Measurements from ENCODE around the gene SHISA9. TPM values are rescaled to one million over a fixed set of nuclear protein-coding genes. Genes with fewer than 3 reads are reported as not detected.

SHISA9 gene
- polyA plus RNA-seq, 4 donors, result 0.19 to 0.75 TPM; not detected in 2

DNA sequence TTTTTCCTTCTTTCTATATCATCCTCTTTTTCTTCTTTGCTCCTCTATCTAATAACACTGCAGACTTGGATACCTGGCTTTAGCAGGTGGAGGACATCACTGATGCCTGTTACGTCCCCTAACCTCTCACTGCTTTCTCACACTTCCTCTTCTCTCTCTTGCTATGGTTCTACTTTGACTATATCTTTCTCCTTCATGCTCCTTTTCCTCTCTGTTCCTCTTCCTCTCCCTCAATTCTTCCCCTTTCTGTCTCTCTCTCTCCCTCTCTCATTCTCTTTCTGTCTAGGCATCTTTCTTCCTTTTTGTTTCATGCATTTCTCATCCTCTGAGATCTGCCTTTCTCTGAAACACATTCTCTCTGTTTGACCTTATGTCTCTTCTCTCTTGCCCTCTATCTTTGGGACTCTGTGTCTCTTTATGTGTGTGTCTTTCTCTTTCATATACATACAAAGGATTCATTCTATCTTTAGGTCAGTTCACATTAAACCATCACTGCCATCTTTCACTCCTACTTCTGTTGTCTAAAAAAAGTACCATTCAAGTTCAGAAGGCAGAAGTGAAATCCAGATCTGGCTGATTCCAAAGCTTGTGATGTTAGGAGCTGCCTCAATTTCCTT is 353.7 kb downstream of the SHISA9 start:
- 50 to 84% (median 67%) methylated on average over 1 of the region's 1 CpG for WGBS, 3 donors
- no peak overlapping the region for H3K27ac ChIP-seq (ENCODE audit: low read depth in 1 of 3, low read length in 2 of 3)
- no peaks in the 10 kb centered on the region for H3K4me1 ChIP-seq (ENCODE audit: control insufficient read depth in 3 of 3, insufficient read depth in 2 of 3, low read depth in 1 of 3, low read length in 2 of 3)
- no peak for DNase-seq
- H3K4me3 ChIP-seq (ENCODE audit: low read depth in 1 of 3, low read length in 3 of 3), result no peak overlapping the region
- H3K36me3 ChIP-seq (ENCODE audit: control insufficient read depth in 3 of 3, insufficient read depth in 2 of 3, low read depth in 1 of 3, low read length in 3 of 3), result no peaks in the 10 kb centered on the region
- H3K9me3 ChIP-seq (ENCODE audit: control insufficient read depth in 2 of 2, insufficient read depth in 1 of 2, low read depth in 1 of 2, low read length in 1 of 2), result peaks cover 0 to 7% of the 10 kb centered on the region in 2 donors
- no peaks in the 10 kb centered on the region for H3K27me3 ChIP-seq (ENCODE audit: control insufficient read depth in 3 of 3, insufficient read depth in 3 of 3, low read length in 3 of 3)
- no peak for FAIRE-seq

DNA sequence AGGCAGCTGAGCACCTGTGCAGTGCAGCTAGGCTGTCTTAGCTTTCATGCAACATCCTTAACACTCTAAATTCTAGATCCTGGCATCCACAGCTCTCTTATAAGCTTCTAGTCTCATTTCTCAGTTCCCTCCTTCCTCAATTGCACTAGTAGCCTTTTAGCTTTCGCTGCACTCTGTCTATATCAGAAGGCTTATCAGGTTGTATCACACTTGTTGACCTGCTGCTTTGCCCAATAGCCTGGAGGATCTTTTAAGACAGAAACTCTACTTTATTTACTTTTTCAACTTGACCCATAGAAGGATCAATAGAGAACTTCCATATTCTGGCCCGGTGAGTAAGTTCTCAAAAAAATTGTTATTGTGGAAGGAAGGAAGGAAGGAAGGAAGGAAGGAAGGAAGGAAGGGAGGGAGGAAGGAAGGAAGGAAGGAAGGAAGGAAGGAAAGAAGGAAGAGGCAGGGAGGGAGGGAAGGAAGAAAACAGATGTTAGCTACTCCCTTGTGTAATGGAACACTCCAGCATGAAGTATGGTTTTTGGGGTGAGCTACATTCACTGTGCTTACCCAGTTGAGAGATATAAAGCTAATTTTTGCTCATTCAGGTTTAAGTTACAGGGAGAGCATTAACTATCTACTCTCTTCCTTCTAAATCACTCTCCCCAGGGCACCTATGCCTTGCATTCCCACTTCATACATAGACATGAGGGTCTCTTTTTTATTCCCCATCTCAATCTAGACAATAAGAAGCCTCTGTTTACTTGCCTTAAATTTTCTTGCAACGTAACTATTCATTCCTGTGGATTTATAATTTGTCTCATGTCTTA is 361.1 kb downstream of the SHISA9 start:
- no peaks in the 10 kb centered on the region for H3K4me1 ChIP-seq (ENCODE audit: control insufficient read depth in 3 of 3, insufficient read depth in 2 of 3, low read depth in 1 of 3, low read length in 2 of 3)
- H3K36me3 ChIP-seq (ENCODE audit: control insufficient read depth in 3 of 3, insufficient read depth in 2 of 3, low read depth in 1 of 3, low read length in 3 of 3), result no peaks in the 10 kb centered on the region
- no peak overlapping the region for H3K27ac ChIP-seq (ENCODE audit: low read depth in 1 of 3, low read length in 2 of 3)
- no peaks in the 10 kb centered on the region for H3K27me3 ChIP-seq (ENCODE audit: control insufficient read depth in 3 of 3, insufficient read depth in 3 of 3, low read length in 3 of 3)
- FAIRE-seq (no peak), DNase-seq (no peak)
- 40 to 60% (median 50%) methylated on average over 3 of the region's 3 CpGs for WGBS, 3 donors
- peaks cover 0 to 7% of the 10 kb centered on the region in 2 donors for H3K9me3 ChIP-seq (ENCODE audit: control insufficient read depth in 2 of 2, insufficient read depth in 1 of 2, low read depth in 1 of 2, low read length in 1 of 2)
- H3K4me3 ChIP-seq (ENCODE audit: low read depth in 1 of 3, low read length in 3 of 3), result no peak overlapping the region

DNA sequence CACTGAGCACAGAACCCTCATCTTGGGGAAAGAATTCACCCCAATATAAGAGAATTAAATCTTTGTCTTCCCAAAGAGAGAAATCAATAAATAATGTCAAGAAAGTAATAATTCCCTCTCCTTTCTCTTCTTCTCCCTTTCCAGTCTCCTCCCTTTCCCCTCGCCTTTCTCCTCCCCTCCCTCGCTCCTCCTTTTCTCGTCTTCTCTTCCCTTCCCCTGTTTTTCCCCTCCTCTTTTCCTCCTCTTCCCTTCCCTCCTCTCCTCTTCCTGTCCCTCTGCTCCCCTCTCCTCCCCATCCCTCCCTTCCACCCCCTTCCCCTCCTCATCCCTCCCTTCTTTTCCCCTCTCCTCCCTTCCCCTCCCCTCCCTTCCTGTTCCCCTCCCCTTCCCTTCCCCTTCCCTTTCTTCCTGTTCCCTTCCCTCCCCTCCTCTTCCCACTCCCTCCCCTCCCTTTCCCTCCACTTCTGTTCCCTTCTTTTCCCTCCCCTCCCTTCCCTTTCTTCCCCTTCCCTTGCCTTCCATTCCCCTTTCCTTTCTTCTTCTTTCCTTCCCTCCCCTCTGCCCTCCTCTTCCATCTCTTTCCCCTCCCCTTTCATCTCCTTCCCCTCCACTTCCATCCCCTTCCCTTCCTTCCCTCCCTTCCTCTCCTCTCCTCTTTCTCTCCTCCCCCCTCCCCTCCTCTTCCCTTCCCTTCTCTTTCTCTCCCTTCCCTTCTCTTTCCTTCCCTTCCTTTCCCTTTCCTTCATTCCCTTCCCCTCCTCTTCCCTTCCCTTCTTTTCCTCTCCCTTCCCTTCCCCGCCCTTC is 363.6 kb downstream of the SHISA9 start:
- no peak overlapping the region for H3K4me3 ChIP-seq (ENCODE audit: low read depth in 1 of 3, low read length in 3 of 3)
- H3K36me3 ChIP-seq (ENCODE audit: control insufficient read depth in 3 of 3, insufficient read depth in 2 of 3, low read depth in 1 of 3, low read length in 3 of 3), result no peaks in the 10 kb centered on the region
- FAIRE-seq, result no peak
- H3K9me3 ChIP-seq (ENCODE audit: control insufficient read depth in 2 of 2, insufficient read depth in 1 of 2, low read depth in 1 of 2, low read length in 1 of 2), result no peaks in the 10 kb centered on the region
- H3K27me3 ChIP-seq (ENCODE audit: control insufficient read depth in 3 of 3, insufficient read depth in 3 of 3, low read length in 3 of 3), result no peaks in the 10 kb centered on the region
- 71 to 83% (median 81%) methylated on average over 4 of the region's 4 CpGs for WGBS, 3 donors
- H3K27ac ChIP-seq (ENCODE audit: low read depth in 1 of 3, low read length in 2 of 3), result no peak overlapping the region
- H3K4me1 ChIP-seq (ENCODE audit: control insufficient read depth in 3 of 3, insufficient read depth in 2 of 3, low read depth in 1 of 3, low read length in 2 of 3), result no peaks in the 10 kb centered on the region
- no peak for DNase-seq

DNA sequence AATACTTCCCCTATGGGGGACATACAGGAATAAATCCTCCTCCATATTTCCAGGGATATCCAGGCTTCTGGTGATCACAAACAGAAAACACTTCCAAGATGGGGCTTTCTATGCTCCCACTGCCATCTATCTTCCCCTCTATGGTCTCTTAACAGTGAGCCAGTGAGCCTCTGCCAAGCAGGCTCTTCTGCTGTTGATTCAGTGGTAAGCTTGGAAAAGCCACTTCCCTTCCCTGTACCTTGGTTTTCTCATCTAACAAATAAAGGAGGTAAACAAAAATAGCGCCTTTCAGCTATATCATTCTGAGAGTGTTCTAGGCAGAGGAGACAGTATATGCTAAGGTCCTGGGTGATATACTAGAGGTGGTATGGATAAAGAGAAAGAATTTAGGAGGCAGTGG is 368.0 kb downstream of the SHISA9 start:
- no peak for FAIRE-seq
- no peaks in the 10 kb centered on the region for H3K36me3 ChIP-seq (ENCODE audit: control insufficient read depth in 3 of 3, insufficient read depth in 2 of 3, low read depth in 1 of 3, low read length in 3 of 3)
- no peaks in the 10 kb centered on the region for H3K9me3 ChIP-seq (ENCODE audit: control insufficient read depth in 2 of 2, insufficient read depth in 1 of 2, low read depth in 1 of 2, low read length in 1 of 2)
- H3K4me3 ChIP-seq (ENCODE audit: low read depth in 1 of 3, low read length in 3 of 3), result no peak overlapping the region
- WGBS, 3 donors, result 87 to 94% (median 90%) methylated on average over 1 of the region's 1 CpG
- no peaks in the 10 kb centered on the region for H3K4me1 ChIP-seq (ENCODE audit: control insufficient read depth in 3 of 3, insufficient read depth in 2 of 3, low read depth in 1 of 3, low read length in 2 of 3)
- DNase-seq, result no peak
- H3K27ac ChIP-seq (ENCODE audit: low read depth in 1 of 3, low read length in 2 of 3), result no peak overlapping the region
- H3K27me3 ChIP-seq (ENCODE audit: control insufficient read depth in 3 of 3, insufficient read depth in 3 of 3, low read length in 3 of 3), result no peaks in the 10 kb centered on the region

DNA sequence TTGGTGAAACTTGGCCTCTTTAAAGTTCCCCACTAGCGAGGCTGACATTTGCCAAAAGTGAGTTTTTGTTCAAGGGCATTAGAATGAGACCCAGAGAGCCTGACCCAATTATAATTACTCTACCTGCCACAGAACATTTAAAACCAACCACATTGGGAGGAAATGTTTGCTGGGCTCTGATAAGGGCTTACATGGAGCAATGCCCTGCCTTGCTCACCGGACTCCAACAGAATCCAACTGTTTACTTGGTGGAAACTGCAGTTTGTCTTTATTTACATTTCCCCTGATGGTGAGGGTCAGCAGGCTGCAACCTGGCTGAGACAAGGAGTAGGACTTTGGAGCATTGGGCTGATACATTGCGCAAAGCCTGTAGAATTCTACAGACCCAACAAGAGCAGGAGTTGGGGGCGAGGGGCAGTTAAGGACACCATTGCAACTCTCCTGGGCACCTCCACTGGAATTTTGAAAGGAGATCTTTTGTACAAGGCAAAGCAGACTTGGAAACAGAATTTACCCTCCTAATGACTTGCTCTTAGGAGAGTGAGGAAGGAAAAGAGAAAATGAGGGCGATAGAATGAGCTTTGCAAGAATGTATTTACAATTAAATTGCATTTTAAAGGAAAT is 368.6 kb downstream of the SHISA9 start:
- Histone ChIP-seq H3K4me1 (ENCODE audit: control insufficient read depth in 3 of 3, insufficient read depth in 2 of 3, low read depth in 1 of 3, low read length in 2 of 3) (no peaks in the 10 kb centered on the region), H3K27me3 (ENCODE audit: control insufficient read depth in 3 of 3, insufficient read depth in 3 of 3, low read length in 3 of 3) (no peaks in the 10 kb centered on the region), H3K27ac (ENCODE audit: low read depth in 1 of 3, low read length in 2 of 3) (no peak overlapping the region), H3K9me3 (ENCODE audit: control insufficient read depth in 2 of 2, insufficient read depth in 1 of 2, low read depth in 1 of 2, low read length in 1 of 2) (no peaks in the 10 kb centered on the region), H3K4me3 (ENCODE audit: low read depth in 1 of 3, low read length in 3 of 3) (no peak overlapping the region), H3K36me3 (ENCODE audit: control insufficient read depth in 3 of 3, insufficient read depth in 2 of 3, low read depth in 1 of 3, low read length in 3 of 3) (no peaks in the 10 kb centered on the region)
- 41 to 52% (median 46%) methylated on average over 5 of the region's 5 CpGs for WGBS, 3 donors
- no peak for FAIRE-seq
- no peak for DNase-seq

DNA sequence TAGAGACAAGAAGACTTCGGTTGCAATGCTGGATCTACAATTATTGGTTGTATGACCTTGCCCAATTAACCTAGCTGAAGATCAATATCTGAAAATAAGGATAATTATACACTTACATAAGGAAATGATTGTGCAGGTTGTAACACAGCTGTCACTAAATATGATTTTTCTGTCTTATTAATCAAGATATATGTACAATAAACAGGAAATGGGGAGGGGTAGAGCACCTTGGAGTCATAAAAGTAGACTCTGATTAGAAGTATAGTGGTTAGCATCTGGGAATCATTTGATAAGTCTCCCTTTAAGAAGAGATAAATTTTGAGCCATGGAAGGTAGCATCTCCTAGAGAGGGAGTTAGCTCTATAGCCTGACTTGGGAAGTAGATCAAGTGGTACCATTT is 369.2 kb downstream of the SHISA9 start:
- no peak overlapping the region for H3K4me3 ChIP-seq (ENCODE audit: low read depth in 1 of 3, low read length in 3 of 3)
- FAIRE-seq, result no peak
- H3K27ac ChIP-seq (ENCODE audit: low read depth in 1 of 3, low read length in 2 of 3), result no peak overlapping the region
- no peaks in the 10 kb centered on the region for H3K27me3 ChIP-seq (ENCODE audit: control insufficient read depth in 3 of 3, insufficient read depth in 3 of 3, low read length in 3 of 3)
- no peaks in the 10 kb centered on the region for H3K36me3 ChIP-seq (ENCODE audit: control insufficient read depth in 3 of 3, insufficient read depth in 2 of 3, low read depth in 1 of 3, low read length in 3 of 3)
- no peaks in the 10 kb centered on the region for H3K9me3 ChIP-seq (ENCODE audit: control insufficient read depth in 2 of 2, insufficient read depth in 1 of 2, low read depth in 1 of 2, low read length in 1 of 2)
- DNase-seq, result no peak
- 72 to 93% (median 81%) methylated on average over 1 of the region's 1 CpG for WGBS, 3 donors
- H3K4me1 ChIP-seq (ENCODE audit: control insufficient read depth in 3 of 3, insufficient read depth in 2 of 3, low read depth in 1 of 3, low read length in 2 of 3), result no peaks in the 10 kb centered on the region

DNA sequence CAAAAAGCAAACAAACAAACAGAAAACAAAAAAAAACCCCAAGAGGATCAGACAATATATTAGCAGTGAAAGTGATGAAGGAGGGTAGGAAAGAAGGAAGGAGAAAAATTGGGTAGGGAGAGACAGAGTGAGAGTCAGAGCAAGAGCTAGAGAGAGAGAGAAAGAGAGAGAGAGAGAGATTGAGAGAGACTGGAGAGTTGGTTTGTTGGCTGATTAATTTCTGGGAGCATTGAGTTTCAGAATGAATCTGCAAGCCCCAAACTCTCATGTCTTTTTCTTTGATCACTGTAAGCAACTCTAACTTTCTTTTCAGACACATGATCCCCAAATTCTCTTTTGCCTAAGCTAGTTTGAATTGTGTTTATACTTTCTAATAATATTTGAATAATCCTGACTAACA is 388.1 kb downstream of the SHISA9 start:
- H3K36me3 ChIP-seq (ENCODE audit: control insufficient read depth in 3 of 3, insufficient read depth in 2 of 3, low read depth in 1 of 3, low read length in 3 of 3), result no peaks in the 10 kb centered on the region
- no peak overlapping the region for H3K4me3 ChIP-seq (ENCODE audit: low read depth in 1 of 3, low read length in 3 of 3)
- H3K9me3 ChIP-seq (ENCODE audit: control insufficient read depth in 2 of 2, insufficient read depth in 1 of 2, low read depth in 1 of 2, low read length in 1 of 2), result no peaks in the 10 kb centered on the region
- H3K27me3 ChIP-seq (ENCODE audit: control insufficient read depth in 3 of 3, insufficient read depth in 3 of 3, low read length in 3 of 3), result no peaks in the 10 kb centered on the region
- FAIRE-seq (no peak), DNase-seq (no peak)
- H3K27ac ChIP-seq (ENCODE audit: low read depth in 1 of 3, low read length in 2 of 3), result no peak overlapping the region
- H3K4me1 ChIP-seq (ENCODE audit: control insufficient read depth in 3 of 3, insufficient read depth in 2 of 3, low read depth in 1 of 3, low read length in 2 of 3), result no peaks in the 10 kb centered on the region
